Stimulated activated CD8-positive, alpha-beta memory T cell treated with anti-CD3 and anti-CD28 coated beads, Interleukin-15, amount 100 ng/mL, for 1 hour (primary cell): ENCODE measurements around the gene RBBP8NL.
"Not testable (repeated sequence)": the region's sequence is repeated elsewhere in the genome, so short reads cannot be mapped to it uniquely, and the experiment has no call there.

Experiments used
- DNase-seq: peaks from one replicate; pipeline ENCODE4 v3.0.0-alpha.2; 2020; ENCODE audit warnings: low read depth

Gene RBBP8NL

DNA sequence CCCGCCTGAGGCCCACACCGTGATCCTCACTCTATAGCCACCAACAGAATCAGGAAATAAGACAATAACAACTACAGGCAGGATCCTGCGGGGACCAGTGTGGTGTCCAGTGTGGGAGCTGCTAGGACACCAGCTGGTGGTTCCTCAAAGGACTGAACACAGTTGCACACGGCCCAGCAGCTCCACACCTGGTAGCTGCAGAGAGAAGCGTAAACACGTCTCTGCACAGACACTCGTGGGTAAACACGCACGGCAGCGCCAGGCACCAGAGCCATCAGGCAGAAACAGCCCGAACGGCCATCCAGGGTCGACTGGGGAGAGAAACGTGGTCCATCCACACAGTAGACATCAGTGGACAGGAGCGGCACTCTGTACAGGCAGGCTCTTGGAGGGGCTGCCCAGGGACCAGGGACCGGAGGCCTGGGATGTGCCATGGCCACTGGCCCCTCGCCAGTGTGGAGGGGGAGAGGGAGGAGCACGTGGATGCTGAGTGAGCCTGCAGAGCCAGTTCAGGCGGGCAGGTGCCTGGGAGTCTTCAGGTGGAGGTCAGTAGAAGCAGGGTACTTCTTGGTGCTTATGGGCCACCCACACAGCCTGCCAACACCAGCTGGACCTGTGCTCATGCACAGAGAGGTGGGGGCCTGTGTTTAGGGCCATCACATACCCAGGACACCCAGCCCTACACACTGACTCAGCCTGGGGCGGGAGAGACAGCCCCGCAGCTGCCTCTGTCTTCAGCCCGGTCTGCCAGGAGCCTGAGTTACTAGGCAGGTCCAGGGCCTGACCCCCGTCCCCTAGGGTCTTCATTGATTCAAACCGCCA, 52.8 kb downstream of the RBBP8NL start:
- no peak for DNase-seq

DNA sequence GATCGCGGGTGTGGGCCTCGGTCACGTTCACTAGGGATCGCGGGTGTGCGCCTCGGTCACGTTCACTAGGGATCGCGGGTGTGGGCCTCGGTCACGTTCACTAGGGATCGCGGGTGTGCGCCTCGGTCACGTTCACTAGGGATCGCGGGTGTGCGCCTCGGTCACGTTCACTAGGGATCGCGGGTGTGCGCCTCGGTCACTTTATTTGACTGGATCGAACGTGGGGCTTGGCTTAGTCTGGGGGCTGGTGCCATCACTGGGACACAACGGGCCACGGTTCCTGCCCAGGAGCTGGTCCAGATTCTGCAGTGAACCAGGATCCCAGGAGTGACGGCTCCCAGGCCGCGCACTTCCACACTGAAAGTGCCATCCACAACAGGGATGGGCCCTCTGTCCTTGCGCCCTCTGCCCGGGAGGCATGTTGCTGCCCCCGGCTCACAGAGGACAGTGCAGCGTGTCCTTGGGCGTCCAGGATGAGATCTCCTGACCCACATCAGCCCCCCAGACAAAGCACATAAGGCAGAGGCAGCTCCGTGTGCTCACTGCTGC, 53.6 kb downstream of the RBBP8NL start:
- DNase-seq = not testable (repeated sequence)

DNA sequence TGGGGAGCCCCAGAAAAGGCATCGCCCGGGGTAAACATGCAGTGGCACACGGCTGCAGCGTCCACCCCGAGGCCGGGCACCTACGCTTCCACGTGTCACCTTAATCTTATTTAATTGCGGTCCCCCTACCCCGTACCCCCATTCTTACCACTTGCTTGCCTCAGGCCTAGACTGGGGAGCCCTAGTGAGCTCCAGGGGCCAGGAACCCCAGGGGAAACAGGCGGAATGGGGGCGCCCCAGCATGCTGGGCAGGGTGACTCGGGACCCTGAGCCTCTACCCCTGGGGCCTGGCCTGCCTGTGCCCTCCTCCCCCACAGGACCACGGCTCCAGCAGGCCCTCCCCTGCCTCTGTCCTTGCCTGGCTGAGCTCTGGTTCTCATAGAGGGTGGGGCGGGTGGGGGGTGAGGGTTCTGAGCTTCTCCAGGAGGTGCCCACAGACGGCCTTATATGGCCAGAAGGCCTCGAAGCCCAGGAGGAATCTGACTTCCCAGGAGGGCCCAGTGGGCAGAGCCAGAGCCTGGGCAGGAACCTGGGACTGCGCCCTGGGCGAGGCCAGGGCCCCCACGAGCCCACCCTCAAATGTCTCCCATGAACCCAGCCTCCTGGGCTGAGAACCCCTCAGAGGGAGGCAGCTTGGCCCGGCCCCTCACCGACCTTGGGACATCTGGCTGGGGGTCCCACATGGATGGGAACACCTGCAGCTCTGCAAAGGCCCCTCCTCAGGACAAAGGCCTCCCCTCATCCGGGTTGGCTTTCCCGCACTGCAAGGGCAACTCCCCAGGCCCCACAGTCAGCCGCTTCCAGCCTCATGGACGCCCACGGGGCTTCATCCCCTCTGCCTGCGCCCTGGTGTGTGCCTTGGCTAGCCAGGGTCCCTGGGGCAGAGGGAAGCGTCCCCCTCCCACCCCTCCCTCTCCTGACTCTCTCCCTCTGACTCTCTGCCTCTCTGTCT, 55.0 kb downstream of the RBBP8NL start:
- DNase-seq = no peak

DNA sequence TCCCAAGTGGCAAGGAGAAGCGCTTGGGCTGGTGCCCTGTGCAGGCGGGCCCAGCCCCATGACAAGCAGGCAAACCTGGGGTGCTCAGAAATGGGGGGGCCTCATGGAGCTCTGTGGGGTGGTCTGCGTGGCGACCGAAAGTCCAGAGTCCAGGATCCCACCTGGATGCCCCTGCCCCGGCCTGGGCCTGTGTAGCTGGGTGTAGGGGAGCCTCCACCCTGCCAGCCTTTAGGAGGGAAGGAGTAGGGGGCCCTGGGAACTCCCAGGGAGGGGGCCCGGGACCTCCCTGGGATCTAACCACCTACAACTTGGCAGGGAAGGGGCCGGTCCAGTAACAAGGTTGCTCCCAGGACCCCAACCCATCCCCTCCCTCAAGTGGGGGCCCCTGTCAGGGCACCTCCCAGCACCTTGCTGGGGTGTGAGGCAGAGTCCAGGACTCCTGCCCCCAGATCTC, 55.7 kb downstream of the RBBP8NL start:
- DNase-seq = no peak

DNA sequence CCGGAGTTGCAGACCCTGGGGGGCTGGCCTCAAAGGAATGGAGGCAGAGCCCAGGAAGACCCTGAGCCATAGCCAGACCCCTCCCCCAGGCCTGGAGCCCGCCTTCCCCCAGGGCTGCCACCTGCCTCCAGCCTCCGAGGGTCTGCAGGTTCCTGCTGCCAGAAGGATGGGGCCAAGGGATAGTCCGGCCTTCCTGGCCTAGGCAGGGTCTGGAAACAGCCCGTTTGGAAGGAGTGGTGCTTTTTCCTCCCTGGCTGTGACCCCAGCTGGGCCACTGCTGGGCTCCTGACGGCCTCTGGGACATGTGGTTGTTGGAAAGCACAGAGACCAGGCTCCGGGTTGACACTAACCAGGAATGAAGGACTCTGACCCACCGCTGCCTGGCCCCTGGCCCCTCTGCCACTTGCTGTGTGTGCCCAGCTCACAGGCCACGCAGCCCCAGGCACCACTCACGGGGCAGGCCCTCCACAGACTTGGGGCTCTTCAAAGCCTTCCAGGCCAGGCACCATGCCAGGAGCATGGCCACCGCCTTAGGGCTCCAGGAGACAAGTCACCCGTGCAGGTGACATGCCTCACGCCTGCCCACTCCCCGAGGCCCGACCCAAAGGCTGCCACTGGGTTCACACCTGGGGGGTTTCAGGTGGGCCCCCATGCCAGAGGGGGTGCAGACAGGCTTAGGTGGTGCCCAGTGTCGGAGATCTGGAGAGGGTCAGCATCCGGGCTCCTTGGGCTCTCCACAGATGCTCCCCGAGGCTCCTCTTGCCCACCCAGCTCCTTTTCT, 56.3 kb downstream of the RBBP8NL start:
- no peak for DNase-seq

DNA sequence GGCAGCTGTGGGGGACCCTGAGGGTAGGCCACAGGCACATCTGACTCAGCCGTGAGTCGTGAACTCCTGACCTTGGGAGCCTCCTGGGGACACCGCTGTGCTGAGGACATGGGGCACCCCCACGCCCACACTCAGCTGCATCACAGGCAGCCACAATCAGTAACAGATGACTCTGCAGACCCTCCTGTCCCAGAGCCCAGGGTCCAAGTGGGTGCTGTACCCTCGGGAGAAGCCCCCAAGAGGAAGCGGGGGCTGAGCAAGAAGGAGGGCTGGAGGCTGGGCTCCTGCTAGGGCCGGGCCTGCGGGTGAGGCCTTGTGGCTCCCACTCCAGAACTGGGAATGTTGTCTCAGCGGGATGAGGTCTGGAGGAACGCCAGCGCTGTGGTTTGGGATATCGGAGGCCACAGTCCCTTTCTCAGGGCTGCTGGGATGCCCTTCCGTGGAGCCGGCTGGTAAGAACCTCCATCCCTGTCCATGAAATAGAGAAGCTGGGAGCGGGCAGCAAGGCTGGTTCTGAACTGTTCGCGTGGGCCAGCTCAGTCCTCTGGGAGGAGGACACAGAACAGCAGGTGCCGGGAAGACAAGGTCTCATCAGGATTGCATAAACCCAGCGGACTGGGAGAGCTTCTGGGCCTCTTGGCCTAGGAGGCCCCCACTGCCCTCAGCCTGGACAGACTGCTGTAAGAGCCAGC, 57.1 kb downstream of the RBBP8NL start:
- no peak for DNase-seq

DNA sequence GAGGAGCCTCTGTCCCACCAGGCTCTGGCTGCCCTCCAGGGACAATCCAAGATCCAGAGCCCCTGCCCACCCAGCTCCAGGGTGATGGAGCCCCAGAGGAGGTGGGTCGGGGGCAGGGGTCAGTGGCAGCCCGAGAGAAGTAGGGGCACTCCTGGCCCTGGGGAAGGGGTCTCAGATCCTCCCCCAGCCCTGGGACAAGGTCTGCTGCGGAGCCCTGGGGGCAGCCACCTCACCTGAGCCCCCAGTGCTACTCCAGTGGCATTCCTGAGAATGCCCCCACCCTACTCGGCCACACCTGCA, 57.6 kb downstream of the RBBP8NL start:
- no peak for DNase-seq

DNA sequence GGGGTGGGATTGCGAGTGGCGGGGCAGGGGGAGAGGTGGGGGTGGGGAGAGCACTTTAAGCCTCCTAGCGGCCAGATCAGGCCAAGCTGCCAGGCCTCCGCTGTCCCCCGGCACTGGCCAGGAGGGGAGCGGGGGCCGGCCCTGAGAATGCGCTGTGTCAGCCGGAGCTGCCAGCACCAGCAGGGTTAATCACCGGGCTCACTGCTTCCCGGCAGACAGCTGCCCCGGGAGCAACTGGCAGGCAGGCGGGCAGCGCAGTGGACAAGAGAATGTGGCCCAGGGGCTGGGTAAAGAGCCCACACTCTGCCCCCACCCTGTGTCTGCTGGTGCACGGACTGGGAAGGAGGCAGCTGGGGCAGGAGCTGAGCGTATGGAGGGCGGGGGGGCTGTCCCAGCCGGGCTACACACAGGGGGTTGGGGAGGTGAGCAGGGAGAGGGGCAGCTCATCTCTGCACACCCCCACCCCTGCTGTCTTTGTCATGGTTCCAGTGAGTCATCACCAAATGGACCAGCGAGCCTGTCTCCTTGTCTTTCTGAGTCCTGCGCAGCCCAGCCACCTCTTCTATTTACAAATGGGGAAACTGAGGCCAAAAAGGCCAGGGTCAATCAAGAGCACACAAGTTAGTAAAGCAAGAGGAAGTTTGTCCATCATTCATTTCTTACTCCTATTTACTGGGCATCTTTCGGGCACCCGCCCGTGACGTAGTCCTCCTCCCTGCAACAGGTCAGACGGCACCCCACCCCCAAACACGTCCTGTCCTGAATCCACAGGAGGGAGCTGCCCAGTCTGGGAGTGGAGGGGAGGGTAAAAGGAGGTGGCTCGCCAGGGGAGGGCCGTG, 58.1 kb downstream of the RBBP8NL start:
- DNase-seq = no peak

DNA sequence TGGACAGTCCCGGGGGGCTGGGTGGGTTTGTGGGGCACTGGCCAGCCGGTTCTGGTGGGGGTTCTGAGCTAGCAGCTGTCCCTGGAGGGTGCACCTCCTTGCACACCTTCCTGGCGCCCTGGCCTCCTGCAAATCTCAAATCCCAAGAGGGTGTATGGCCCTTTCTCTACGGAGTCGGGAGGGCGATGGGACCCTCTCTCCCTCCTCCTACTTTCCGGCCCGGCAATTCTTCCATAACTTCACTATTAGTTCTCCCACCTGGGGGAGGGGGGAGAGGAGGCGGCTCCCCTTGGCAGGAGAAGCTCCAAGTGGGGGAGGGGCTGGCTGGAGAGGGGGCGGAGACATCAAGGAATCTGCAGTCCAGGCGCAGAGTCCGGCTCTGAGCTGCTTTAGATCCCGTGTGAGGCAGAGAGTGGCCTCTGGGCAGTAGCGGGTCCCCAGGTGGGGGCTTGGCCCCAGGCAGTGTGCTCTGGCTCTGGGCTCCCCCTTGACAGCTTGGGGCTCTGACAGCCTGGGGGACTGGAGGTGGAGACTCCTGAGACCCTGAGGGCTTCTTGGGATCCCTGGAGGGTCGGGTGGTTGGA, 58.9 kb downstream of the RBBP8NL start:
- no peak for DNase-seq

DNA sequence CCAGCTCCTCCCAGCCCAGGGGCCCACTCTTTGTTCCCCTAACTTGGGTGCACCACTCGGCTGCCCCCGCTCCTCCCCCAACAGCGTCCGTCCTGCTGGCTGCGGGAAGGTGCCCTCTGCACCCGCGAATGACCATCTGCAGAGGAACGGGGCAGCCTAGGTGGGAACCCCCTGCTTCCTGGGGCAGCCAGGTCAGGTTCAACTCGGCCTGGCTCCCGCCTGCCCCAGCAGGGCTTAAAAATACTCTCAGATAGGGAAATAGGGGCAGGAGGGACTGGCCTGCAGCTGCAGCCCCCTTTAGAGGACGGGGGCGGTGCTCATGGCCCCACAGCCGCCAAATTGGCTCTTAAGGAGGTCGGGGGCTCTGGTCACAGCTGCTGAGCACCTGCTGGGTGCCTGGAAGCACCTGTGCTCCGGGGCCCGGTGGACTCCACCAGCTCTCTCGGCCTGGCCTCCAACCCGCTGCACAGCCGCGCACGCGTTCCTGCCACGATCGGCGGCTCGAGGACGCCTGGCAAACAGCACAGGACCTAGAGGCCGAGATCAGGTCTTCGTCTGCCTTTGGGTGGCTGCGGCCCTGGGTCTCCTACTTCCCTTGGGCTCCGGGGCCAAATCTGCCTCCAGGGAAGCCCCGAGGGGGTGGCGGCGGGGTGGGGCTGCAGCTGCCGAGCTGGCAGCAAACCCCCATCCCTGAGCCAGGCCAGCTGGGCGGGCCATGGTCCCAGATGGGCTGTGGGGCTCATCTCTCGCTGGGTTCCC, 59.5 kb downstream of the RBBP8NL start:
- no peak for DNase-seq

DNA sequence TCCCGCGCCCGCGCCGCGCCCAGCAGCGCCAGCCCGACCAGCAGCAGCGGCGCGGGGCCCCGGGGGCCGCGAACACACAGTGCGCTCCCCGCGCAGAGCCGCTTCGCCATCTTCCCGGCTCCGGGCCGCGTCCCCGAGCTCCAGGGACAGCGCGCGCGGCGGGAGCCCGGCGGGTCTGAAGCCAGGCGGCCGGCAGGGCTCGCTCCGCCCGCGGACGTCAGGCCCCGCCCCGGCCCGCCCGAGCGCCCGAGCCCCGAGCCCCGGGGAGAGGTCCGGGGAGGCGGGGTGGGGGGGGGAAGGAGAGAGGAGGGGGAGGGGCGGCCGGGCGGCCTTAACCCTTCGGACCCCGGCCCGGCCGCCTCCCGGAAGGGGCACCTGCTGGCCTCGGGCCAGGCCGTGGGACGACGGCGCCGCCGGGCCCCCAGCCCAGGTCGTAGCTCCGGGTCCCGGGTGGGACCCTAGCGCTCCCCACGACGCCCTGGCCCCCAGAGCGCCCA, 60.2 kb downstream of the RBBP8NL start, which contains the start of gene LAMA5:
Gene LAMA5, minus strand, starts transcription at position 177 of the 497 bp plus-strand sequence. Its CDS starts 67 bp downstream, at position 110.
- no peak for DNase-seq

DNA sequence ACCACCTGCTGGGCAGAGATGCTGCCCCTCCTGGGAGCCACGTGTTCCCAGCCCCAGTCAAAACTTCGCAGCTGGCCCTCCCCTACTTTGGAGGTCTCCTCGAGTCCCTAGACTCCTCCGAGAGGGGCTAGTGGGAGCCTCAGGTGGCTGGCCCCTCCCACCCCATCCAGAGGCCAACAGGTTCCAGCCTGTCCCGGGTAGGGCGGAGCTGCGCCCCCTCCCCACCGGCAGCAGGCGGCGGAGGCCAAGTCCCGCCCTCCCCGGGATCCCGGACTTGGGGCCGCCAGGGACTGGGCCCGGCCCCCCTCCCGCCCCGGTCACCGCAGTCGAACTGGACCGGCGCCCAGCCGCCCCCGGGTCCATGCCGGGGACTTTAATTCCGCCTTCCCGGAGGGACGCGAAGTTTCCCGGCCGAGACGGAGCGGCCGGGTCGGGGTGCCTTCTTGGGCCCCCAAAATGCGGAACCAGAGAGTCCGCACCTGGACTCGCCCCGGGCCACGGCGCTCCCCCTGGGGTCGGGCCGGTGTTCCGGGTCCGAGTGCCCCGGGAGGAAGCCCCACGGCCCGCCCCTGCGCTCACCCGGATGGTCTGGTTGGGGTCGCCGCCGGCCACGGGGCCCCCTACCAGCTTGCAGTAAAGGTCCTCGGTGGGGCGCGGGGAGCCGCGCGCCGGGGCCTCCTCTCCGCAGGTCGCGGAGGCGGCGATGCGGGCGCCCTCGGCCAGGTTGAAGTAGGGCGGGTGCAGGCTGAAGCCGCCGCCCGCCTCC, 60.8 kb downstream of the RBBP8NL start:
- no peak for DNase-seq

DNA sequence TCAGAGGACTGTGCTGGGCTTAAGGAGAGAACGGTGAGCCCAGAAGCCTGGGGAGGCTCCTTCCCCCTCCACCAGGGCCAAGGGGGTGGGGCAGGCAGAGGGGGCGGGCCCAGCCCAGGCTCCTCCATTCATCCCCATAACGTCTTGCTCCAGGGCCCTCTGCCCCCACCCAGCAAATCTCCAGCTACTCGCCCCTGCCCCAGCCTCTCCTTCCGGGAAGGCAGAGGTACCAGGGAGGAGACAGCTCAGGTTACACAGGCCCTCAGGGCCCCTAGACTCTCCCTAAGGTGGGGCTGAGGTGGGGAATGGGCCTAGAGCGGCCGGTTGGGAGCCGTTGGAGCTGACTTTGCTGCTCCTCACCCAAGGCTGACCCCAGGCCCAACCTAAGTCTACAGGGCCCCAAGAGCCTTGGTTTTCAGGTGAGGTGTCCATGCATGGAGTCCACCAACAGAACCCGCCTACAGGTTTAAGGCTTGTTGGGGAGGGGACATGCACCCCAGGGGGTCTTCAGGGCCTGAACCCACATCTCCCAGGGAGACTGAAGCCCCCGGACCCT, 61.4 kb downstream of the RBBP8NL start:
- DNase-seq = no peak

DNA sequence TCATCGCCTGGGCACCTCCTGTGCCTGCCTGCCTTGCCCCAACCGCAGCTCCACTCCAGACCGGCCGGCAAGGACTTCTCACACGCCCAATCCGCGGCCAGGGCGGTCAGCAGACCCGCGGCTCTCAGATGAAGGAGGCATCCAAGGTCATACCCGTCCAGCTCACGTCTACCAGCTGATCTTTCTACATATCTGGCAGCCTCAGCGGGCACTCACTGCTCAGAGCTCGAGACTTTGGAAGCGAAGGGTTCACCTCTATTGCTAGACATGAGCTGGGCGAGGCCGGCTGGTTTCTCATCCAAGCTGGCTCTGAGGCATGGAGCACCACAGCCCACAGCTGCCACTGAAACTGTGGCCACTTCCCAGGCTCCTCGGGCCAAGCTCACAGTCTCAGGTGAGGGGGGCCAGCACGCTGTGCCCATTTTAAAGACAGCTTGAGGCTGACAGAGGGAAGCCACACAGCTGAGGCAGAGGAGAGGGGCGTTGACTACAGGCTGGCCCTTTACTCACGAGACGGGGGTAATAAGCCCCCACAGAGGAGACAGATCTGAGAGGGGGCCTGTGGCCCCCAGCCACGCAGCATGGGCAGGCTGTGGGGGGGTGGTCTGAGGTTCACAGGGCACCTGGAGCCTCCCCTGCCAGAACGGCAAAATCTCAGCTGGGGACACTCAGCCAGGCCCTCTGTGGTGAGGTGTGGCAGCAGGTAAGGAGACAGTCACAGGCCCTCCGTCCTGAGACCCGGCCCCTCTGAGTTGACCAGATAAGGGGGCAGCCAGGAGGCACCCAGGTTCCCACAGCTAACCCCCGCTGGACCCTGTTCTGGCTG, 62.2 kb downstream of the RBBP8NL start:
- no peak for DNase-seq

DNA sequence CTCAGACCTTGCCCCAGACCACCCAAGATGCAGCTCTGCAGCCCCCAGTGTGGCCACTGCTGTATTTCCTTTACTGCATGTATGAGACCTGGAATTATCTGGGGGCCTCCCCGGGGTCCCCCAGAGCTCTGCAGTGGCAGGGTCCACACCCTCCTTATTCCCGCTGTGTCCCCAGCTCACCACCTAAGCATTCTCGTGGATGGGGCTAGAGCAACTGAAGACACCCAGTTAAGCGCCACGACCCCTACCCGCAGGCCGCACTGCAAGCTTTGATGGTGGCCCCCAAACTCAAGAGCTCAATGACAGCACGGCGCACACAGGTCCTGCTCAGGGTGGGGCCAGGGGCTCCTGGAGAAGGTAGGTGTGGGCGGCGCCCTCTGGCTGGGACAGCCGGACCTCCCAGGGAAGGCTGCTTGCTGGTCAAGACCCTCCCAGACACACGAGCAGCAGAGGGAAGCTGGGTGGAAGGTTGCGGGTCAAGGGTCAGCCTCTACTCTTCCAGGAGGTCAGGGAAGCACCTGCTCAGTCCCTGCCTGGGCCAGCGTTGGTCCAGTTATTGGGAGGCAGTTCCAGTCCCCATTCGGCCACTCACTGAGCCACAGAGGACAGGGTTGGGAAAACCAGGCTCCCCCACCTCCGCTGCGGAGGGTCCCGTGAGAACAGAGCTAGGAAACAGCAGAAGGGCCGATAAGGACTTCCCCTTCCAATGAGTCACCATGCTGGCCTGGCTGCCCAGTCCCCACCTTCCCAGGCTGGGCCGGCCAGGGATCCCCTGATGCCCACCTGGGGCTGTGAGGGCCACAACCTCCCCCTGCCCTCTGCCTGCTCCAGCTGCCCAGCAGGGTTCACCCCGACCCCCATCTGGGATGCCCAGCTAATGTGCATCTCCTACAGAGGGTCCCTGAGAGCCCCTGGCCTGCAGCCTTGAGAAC, 63.2 kb downstream of the RBBP8NL start:
- DNase-seq = no peak
